Brain microvascular endothelial cell (primary cell): ENCODE measurements around the gene IMPA2.
"Not testable (repeated sequence)": the region's sequence is repeated elsewhere in the genome, so short reads cannot be mapped to it uniquely, and the experiment has no call there.

Source experiments
- DNase-seq: peaks from one replicate; pipeline ENCODE4 v3.0.0-alpha.2; 2020
- H3K27ac ChIP-seq: fragments of 250-450 bp; sonication (Bioruptor Pico); 2 replicates; pipeline ENCODE4 v1.5.1; 2020; ENCODE audit warnings: mild to moderate bottlenecking, moderate library complexity
- H3K27me3 ChIP-seq: fragments of 250-450 bp; sonication (Bioruptor Pico); replicated peaks from 2 replicates; pipeline ENCODE4 v1.5.1; 2020; ENCODE audit warnings: mild to moderate bottlenecking
- H3K36me3 ChIP-seq: fragments of 250-450 bp; sonication (Bioruptor Pico); replicated peaks from 2 replicates; pipeline ENCODE4 v1.5.1; 2020; ENCODE audit warnings: mild to moderate bottlenecking
- H3K4me3 ChIP-seq: 2 replicates; pipeline ENCODE4 v1.5.1; 2011; ENCODE audit warnings: low read depth, mild to moderate bottlenecking, control low read depth, low read length, moderate library complexity
- in situ Hi-C: cut with HindIII; loops from 2 replicates; pipeline ENCODE4 v1.10.0; 2017; ENCODE audit warnings: low sequenced_read_pairs, low pct_ligation_motif_present
- TF ChIP-seq, protein P1 (sequence below): IDR thresholded peaks from 2 replicates; pipeline ENCODE4 v1.5.1; 2011; ENCODE audit warnings: low read depth, mild to moderate bottlenecking, moderate library complexity, low read length, control low read depth, inconsistent platforms; ENCODE audit errors: missing control alignments

Gene IMPA2

DNA sequence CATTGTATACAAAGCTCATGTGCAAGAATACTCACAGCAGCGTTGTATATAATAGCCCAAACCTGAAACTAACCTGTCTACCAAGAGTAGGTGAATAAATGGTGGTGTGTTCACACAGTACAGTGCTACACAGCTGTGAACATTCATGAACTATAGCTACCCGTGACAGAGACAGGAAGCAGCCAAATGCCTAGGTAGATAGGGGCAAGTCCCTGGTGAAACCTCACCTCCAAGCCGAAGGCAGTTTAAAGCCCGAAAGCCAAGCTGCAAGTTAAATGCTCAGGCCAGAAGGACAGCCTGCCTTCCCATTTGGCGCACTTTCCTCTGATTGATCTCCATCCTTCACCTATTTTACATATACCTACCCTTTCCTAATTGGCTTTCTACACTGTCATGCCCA, 36.5 kb upstream of the IMPA2 start:
- Histone ChIP-seq H3K4me3 (no peak overlapping the region), H3K27me3 (no peaks in the 10 kb centered on the region), H3K36me3 (no peaks in the 10 kb centered on the region), H3K27ac (no peak overlapping the region)
- in situ Hi-C loops: no loop called here
- no peak for DNase-seq
- TF ChIP-seq, protein P1, sequence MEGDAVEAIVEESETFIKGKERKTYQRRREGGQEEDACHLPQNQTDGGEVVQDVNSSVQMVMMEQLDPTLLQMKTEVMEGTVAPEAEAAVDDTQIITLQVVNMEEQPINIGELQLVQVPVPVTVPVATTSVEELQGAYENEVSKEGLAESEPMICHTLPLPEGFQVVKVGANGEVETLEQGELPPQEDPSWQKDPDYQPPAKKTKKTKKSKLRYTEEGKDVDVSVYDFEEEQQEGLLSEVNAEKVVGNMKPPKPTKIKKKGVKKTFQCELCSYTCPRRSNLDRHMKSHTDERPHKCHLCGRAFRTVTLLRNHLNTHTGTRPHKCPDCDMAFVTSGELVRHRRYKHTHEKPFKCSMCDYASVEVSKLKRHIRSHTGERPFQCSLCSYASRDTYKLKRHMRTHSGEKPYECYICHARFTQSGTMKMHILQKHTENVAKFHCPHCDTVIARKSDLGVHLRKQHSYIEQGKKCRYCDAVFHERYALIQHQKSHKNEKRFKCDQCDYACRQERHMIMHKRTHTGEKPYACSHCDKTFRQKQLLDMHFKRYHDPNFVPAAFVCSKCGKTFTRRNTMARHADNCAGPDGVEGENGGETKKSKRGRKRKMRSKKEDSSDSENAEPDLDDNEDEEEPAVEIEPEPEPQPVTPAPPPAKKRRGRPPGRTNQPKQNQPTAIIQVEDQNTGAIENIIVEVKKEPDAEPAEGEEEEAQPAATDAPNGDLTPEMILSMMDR: no peak

DNA sequence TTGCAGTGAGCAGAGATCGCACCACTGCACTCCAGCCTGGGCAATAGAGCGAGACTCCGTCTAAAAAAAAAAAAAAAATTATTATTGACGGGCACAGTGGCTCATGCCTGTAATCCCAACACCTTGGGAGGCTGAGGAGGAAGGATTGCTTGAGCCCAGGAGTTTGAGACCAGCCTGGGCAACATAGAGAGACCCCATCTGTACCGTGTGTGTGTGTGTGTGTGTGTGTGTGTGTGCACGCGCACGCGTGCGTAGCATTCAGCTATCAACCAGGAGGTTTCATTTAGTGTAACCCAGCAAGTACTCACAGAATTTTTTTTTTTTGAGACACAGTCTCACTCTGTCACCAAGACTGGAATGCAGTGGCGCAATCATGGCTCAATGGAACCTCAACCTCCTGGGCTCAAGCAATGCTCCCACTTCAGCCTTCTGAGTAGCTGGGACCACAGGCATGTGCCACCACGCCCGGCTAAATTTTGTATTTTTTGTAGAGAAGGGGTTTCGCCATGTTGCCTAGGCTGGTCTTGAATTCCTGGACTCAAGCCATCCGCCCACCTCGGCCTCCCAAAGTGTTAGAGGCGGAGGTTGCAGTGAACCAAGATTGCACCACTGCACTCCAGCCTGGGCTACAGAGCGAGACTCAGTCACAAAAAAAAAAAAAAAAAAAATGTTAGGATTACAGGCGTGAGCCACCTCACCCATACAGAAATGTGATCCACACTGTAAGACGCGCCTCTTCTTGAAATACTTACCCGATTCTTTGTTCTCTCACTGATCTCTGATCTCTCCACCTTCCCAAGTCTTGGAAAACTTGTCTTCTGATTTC, 35.3 kb upstream of the IMPA2 start:
- peak; percentile 21 for DNase-seq
- H3K4me3 ChIP-seq, in situ Hi-C loops, H3K36me3 ChIP-seq, H3K27me3 ChIP-seq: not testable (repeated sequence)
- H3K27ac ChIP-seq: peak overlapping the region; percentile 78

DNA sequence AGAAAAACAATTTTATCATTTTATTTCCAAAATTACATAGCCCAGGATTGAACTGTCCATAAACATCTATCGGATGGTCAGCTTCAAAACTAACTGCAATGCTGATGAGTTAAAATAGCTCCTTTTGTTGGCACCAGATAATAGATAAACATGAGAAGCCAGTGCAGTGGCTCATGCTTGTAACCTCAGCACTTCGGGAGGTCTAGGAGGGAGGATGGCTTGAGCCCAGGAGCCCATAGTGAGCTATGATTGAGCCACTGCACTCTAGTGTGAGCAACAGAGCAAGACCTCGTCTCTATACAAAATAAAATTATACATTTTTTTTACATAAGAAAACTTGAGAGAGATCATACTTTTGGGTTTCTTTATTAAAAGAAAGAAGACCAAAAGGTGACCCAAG, 34.6 kb upstream of the IMPA2 start:
- no peak overlapping the region for H3K4me3 ChIP-seq
- H3K27ac ChIP-seq: peak overlapping the region; percentile 78
- H3K27me3 ChIP-seq: no peaks in the 10 kb centered on the region
- TF ChIP-seq, protein P1: no peak
- in situ Hi-C loops: no loop called here
- no peaks in the 10 kb centered on the region for H3K36me3 ChIP-seq
- DNase-seq: peak; percentile 51

DNA sequence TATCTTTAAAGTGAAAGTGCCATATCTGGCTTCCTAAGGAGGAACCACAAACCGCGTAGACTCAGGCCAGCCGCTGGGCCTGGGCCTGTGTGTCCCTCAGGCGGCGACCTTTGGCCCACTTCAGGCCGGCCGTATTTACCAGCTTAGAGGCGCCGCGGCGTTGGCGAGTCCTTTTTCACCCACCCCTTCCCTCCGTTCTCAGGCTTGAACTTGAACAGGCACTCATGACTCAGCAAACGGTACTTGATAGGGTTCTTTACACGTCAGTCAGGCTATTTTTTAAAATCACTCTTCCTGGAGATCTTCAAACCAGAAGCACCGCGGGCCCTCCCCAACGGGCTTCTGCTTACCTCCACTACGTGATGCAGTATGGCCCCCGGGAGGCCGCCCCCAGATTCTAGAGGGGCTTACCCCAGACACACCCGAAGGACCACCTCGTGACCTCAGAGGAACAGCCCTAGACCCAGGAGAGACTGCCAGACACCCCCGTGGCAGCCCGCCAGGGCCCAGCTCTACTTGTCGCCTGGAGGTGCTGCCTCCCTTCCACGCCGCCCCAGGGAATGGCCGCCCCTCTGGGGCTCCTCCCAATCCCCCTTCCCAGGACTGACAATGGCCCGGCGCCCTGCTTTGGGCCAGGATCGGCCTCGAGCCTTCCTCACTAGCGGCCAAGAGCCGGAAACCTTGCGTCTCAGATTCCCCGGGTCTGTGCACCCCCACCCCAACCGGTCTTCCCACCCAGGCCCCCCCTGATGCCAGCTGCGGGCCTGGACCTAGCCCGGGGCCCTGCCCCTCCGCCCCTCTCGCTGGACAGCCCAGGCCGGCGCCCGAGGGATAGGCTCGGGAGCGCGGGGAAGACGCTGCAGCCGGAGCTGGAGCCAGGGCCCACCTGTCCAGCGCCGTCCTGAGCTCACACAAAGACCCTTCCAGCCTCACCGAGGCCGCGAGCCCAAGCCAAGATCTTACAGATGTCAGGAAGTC, 33.8 kb upstream of the IMPA2 start:
- Histone ChIP-seq H3K4me3 (peak overlapping the region; percentile 51), H3K27me3 (no peaks in the 10 kb centered on the region), H3K36me3 (no peaks in the 10 kb centered on the region), H3K27ac (peak overlapping the region; percentile 78)
- DNase-seq: peak; percentile 95
- in situ Hi-C loops: no loop called here
- TF ChIP-seq, protein P1: no peak

DNA sequence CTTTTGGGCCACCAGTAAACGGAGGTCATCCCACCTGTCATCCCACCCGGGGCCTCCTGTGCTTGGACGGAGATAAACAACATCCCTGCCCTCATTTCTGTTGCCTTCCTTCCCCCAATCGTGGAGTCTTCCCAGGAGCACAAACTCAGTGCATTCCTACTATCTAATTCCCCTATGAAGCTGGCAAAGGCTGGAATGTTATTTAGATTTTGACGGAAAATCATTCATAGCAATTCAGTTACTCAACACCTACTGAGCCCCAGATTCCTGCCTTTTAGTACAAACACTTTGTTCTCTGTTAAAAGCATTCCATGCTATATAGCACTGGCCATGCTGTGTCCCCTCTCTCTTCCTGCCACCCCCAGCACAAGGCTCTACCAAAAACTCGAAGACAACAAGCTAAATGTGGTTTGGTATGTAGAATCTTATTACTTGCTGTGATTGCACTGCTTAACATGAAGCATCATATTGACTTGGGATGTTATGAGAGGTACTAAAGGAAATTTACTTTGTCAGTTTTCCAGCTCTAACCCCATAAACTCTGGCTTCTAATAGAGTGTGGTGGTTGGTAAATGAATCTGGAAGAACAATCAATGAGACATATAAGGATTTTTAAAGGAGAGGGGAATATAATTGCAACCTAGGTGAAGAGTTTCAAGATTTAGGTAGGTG, 32.3 kb upstream of the IMPA2 start:
- TF ChIP-seq, protein P1: no peak
- in situ Hi-C loops: no loop called here
- H3K27me3 ChIP-seq: no peaks in the 10 kb centered on the region
- DNase-seq: no peak
- H3K27ac ChIP-seq: no peak overlapping the region
- no peaks in the 10 kb centered on the region for H3K36me3 ChIP-seq
- no peak overlapping the region for H3K4me3 ChIP-seq

DNA sequence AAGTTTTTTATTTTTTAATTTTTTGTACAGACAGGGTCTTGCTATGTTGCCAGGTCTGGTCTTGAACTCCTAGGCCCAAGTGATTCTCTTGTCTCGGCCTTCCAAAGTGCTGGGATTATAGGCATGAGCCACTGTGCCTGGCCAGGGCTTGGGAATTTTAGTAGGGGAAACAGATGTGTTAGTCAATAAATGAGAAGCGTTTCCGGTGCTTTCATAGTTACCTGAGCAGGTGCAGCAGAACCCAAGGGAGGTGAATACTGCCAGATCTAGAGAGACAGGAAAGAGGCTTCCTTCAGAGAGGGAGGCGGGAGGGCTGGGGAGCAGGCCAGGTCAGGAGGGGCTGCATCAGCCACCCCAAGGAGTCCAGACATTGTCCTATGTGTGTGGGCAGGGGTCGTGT, 30.5 kb upstream of the IMPA2 start:
- in situ Hi-C loops: no loop called here
- Histone ChIP-seq H3K4me3 (no peak overlapping the region), H3K27me3 (no peaks in the 10 kb centered on the region), H3K27ac (no peak overlapping the region), H3K36me3 (no peaks in the 10 kb centered on the region)
- TF ChIP-seq, protein P1: no peak
- DNase-seq: no peak
